DOHH2 (cell line): ENCODE data around the gene CXXC5.

Source experiments
- EZH2phosphoT487 ChIP-seq: fragments of 200-600 bp; sonication (generic); IDR thresholded peaks from 2 replicates; pipeline ENCODE4 v1.6.1; 2017; ENCODE audit warnings: borderline replicate concordance, mild to moderate bottlenecking, antibody characterized with exemption, low read length, moderate library complexity, mixed read lengths
- TF ChIP-seq, protein P1 (sequence below): fragments of 200-600 bp; sonication (generic); IDR thresholded peaks from one replicate; pipeline ENCODE4 v1.5.1; 2014; ENCODE audit warnings: antibody characterized with exemption, mild to moderate bottlenecking, low read depth, low read length; ENCODE audit not compliant: poor library complexity, severe bottlenecking

DNA sequence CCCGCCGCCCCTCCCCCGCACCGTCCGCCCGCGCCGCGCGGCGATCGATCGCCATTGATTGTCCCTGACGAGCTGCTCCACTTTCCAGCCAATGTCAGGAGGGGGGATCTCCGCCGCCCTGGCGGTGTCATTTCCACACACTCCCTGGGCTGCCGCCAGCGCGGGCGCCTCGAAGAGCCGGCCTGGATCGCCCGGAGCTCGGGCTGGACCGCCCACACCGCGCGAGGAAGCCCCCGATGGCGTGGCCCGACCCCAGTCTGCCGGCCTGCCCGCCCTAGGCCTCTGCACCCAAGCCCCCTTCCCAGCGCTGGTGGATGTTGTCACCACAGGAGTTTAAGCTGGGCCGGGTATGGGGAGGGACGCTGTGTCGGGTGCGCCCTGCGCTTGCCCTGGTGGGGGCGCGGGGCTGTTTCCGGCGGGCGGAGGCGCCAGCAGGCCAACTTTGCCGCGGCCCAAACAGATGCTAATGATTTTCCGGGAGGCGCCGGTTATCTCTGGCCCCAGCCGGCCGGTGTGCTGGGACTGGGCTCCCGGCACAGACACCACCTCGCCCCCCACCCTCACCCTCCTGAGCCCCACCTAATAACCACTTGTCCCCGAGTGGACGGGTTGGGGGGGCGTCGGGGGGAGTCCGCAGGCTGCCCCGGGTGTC, 10.6 kb upstream of the CXXC5 start:
- TF ChIP-seq, protein P1, sequence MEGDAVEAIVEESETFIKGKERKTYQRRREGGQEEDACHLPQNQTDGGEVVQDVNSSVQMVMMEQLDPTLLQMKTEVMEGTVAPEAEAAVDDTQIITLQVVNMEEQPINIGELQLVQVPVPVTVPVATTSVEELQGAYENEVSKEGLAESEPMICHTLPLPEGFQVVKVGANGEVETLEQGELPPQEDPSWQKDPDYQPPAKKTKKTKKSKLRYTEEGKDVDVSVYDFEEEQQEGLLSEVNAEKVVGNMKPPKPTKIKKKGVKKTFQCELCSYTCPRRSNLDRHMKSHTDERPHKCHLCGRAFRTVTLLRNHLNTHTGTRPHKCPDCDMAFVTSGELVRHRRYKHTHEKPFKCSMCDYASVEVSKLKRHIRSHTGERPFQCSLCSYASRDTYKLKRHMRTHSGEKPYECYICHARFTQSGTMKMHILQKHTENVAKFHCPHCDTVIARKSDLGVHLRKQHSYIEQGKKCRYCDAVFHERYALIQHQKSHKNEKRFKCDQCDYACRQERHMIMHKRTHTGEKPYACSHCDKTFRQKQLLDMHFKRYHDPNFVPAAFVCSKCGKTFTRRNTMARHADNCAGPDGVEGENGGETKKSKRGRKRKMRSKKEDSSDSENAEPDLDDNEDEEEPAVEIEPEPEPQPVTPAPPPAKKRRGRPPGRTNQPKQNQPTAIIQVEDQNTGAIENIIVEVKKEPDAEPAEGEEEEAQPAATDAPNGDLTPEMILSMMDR: peak; percentile 52
- TF ChIP-seq EZH2phosphoT487: no peak
